HEK293 (cell line): ENCODE measurements around the gene LMTK3.
A peak's percentile ranks its signal among the peaks of the same experiment; 100 is the strongest.

Source experiments
- EGR2 ChIP-seq: fragments of 450-650 bp; formaldehyde crosslinking; IDR thresholded peaks from 2 replicates; pipeline ENCODE4 v1.5.1; 2016; ENCODE audit warnings: low read depth, missing biosample characterization, missing genetic modification characterization
- PBX3 ChIP-seq: sonication (generic); formaldehyde crosslinking; IDR thresholded peaks from 2 replicates; pipeline ENCODE4 v1.8.1; 2022; ENCODE audit warnings: mild to moderate bottlenecking, moderate library complexity, missing genetic modification reagents
- PRDM4 ChIP-seq: fragments of 450-650 bp; formaldehyde crosslinking; IDR thresholded peaks from 2 replicates; pipeline ENCODE4 v1.5.1; 2017; ENCODE audit warnings: missing biosample characterization, missing genetic modification characterization
- REST ChIP-seq: fragments of 450-650 bp; formaldehyde crosslinking; IDR thresholded peaks from 2 replicates; pipeline ENCODE4 v1.5.1; 2016; ENCODE audit warnings: missing biosample characterization, missing genetic modification characterization
- SALL2 ChIP-seq: fragments of 450-650 bp; formaldehyde crosslinking; IDR thresholded peaks from 2 replicates; pipeline ENCODE4 v1.5.0; 2017; ENCODE audit warnings: missing biosample characterization, mild to moderate bottlenecking, missing genetic modification characterization, borderline replicate concordance
- SCRT1 ChIP-seq: fragments of 450-650 bp; formaldehyde crosslinking; IDR thresholded peaks from 2 replicates; pipeline ENCODE4 v1.5.1; 2016; ENCODE audit warnings: missing biosample characterization, missing genetic modification characterization, borderline replicate concordance
- SCRT2 ChIP-seq: fragments of 450-650 bp; formaldehyde crosslinking; IDR thresholded peaks from 2 replicates; pipeline ENCODE4 v1.5.1; 2016; ENCODE audit warnings: missing biosample characterization, missing genetic modification characterization
- SETDB1 ChIP-seq: IDR thresholded peaks from one replicate; pipeline ENCODE4 v1.6.1; 2017; ENCODE audit warnings: mild to moderate bottlenecking, low read length, moderate library complexity, mixed read lengths; ENCODE audit not compliant: insufficient read length
- TRIM28 ChIP-seq: IDR thresholded peaks from 2 replicates; pipeline ENCODE4 v1.6.1; 2011; ENCODE audit warnings: low read length, control low read depth, borderline replicate concordance
- ZNF16 ChIP-seq: fragments of 450-650 bp; formaldehyde crosslinking; IDR thresholded peaks from 2 replicates; pipeline ENCODE4 v1.5.1; 2016; ENCODE audit warnings: low read depth, missing biosample characterization, missing genetic modification characterization
- ZNF174 ChIP-seq: fragments of 450-650 bp; formaldehyde crosslinking; IDR thresholded peaks from 2 replicates; pipeline ENCODE4 v1.5.0; 2017; ENCODE audit warnings: missing biosample characterization, mild to moderate bottlenecking, missing genetic modification characterization
- ZNF221 ChIP-seq: fragments of 450-650 bp; formaldehyde crosslinking; IDR thresholded peaks from 2 replicates; pipeline ENCODE4 v1.5.1; 2017; ENCODE audit warnings: missing biosample characterization, missing genetic modification characterization, borderline replicate concordance
- ZNF266 ChIP-seq: fragments of 450-650 bp; formaldehyde crosslinking; IDR thresholded peaks from 2 replicates; pipeline ENCODE4 v1.5.1; 2016; ENCODE audit warnings: missing biosample characterization, missing genetic modification characterization, low read depth
- ZNF292 ChIP-seq: fragments of 450-650 bp; formaldehyde crosslinking; IDR thresholded peaks from 2 replicates; pipeline ENCODE4 v1.5.1; 2016; ENCODE audit warnings: low read depth, missing biosample characterization, missing genetic modification characterization, borderline replicate concordance
- ZNF324 ChIP-seq: fragments of 450-650 bp; formaldehyde crosslinking; IDR thresholded peaks from 2 replicates; pipeline ENCODE4 v1.5.1; 2016; ENCODE audit warnings: missing biosample characterization, missing genetic modification characterization
- ZNF335 ChIP-seq: fragments of 450-650 bp; formaldehyde crosslinking; conservative IDR thresholded peaks from 2 replicates; pipeline ENCODE4 v1.5.1; 2016; ENCODE audit warnings: missing biosample characterization, missing genetic modification characterization
- ZNF37A ChIP-seq: fragments of 450-650 bp; IDR thresholded peaks from 2 replicates; pipeline ENCODE4 v1.5.1; 2018; ENCODE audit warnings: missing biosample characterization, missing genetic modification characterization
- ZNF391 ChIP-seq: fragments of 450-650 bp; formaldehyde crosslinking; IDR thresholded peaks from 2 replicates; pipeline ENCODE4 v1.5.1; 2016; ENCODE audit warnings: low read depth, missing biosample characterization, missing genetic modification characterization, borderline replicate concordance
- ZNF416 ChIP-seq: fragments of 450-650 bp; formaldehyde crosslinking; IDR thresholded peaks from 2 replicates; pipeline ENCODE4 v1.5.1; 2016; ENCODE audit warnings: missing biosample characterization, missing genetic modification characterization
- ZNF514 ChIP-seq: fragments of 450-650 bp; formaldehyde crosslinking; IDR thresholded peaks from 2 replicates; pipeline ENCODE4 v1.5.1; 2016; ENCODE audit warnings: missing biosample characterization, missing genetic modification characterization
- ZNF580 ChIP-seq: fragments of 450-650 bp; formaldehyde crosslinking; IDR thresholded peaks from 2 replicates; pipeline ENCODE4 v1.5.1; 2016; ENCODE audit warnings: missing biosample characterization, missing genetic modification characterization
- ZNF660 ChIP-seq: fragments of 450-650 bp; IDR thresholded peaks from 2 replicates; pipeline ENCODE4 v1.5.1; 2018; ENCODE audit warnings: missing biosample characterization, mild to moderate bottlenecking, missing genetic modification characterization
- ZNF692 ChIP-seq: fragments of 450-650 bp; formaldehyde crosslinking; IDR thresholded peaks from 2 replicates; pipeline ENCODE4 v1.5.1; 2016; ENCODE audit warnings: missing biosample characterization, missing genetic modification characterization
- ZNF704 ChIP-seq: fragments of 450-650 bp; formaldehyde crosslinking; IDR thresholded peaks from 2 replicates; pipeline ENCODE4 v1.5.1; 2016; ENCODE audit warnings: missing biosample characterization, missing genetic modification characterization
- ZNF791 ChIP-seq: fragments of 450-650 bp; formaldehyde crosslinking; IDR thresholded peaks from 2 replicates; pipeline ENCODE4 v1.5.1; 2016; ENCODE audit warnings: missing biosample characterization, missing genetic modification characterization
- ZNF843 ChIP-seq: fragments of 450-650 bp; formaldehyde crosslinking; IDR thresholded peaks from 2 replicates; pipeline ENCODE4 v1.5.1; 2016; ENCODE audit warnings: missing biosample characterization, missing genetic modification characterization

Gene LMTK3

GRCh38 chr19:48490981-48491792 lies 20.4 kb downstream of the LMTK3 start (continued):
- no peak for TF ChIP-seq ZNF791 (tag by site-specific recombination)
- TF ChIP-seq ZNF416 (tag by site-specific recombination) = no peak
- TF ChIP-seq PBX3 (CRISPR knock-in tag) = no peak
- TF ChIP-seq ZNF174 (tag by site-specific recombination) = no peak
- no peak for TF ChIP-seq ZNF660
- TF ChIP-seq SCRT2 = peak; percentile 29; the same call in 1 of the 2 replicates
- TF ChIP-seq SALL2 (tag by site-specific recombination) = no peak
- TF ChIP-seq REST = no peak
- TF ChIP-seq ZNF37A (tag by site-specific recombination) = no peak
- TF ChIP-seq SETDB1 = no peak
- no peak for TF ChIP-seq ZNF266 (tag by site-specific recombination)
- no peak for TF ChIP-seq ZNF514 (tag by site-specific recombination)
- TF ChIP-seq ZNF692 (tag by site-specific recombination) = no peak; the same call in 1 of the 2 replicates
- TF ChIP-seq ZNF292 (tag by site-specific recombination) = no peak
- TF ChIP-seq SCRT1 = no peak
- TF ChIP-seq ZNF335 (tag by site-specific recombination) = no peak
- TF ChIP-seq ZNF580 (tag by site-specific recombination) = no peak
- no peak for TF ChIP-seq ZNF391
- no peak for TF ChIP-seq ZNF16
- TF ChIP-seq TRIM28 = no peak
- TF ChIP-seq ZNF704 (tag by site-specific recombination) = no peak
- TF ChIP-seq EGR2 = peak; percentile 34; the same call in 1 of the 2 replicates
- no peak for TF ChIP-seq ZNF221
- TF ChIP-seq PRDM4 (tag by site-specific recombination) = peak; percentile 81
- TF ChIP-seq ZNF324 (tag by site-specific recombination) = no peak
- TF ChIP-seq ZNF843 (tag by site-specific recombination) = no peak
